PC-3 (cell line): ENCODE results near the gene HDC. TPM values are rescaled to one million over a fixed set of nuclear protein-coding genes. Genes with fewer than 3 reads are reported as not detected.

ENCODE experiments used
- ATAC-seq: fragments of 200-7000 bp; cut with Tn5 transposase; 2 replicates; pipeline ENCODE4 v1.9.1; 2020; ENCODE audit warnings: mild to moderate bottlenecking, moderate library complexity
- BruUV-seq: library from RNA; stranded (reverse); fragments of 400-500 nt; replicated peaks from 2 replicates; lab custom pipeline; 2021; lab: Mats Ljungman, UMichigan
- CTCF ChIA-PET: fragments of 300-600 bp; sonication (Branson Sonifier 250); formaldehyde crosslinking; loops from one replicate; lab custom pipeline; 2022; ENCODE audit warnings: antibody characterized with exemption; lab: Charles Lee
- POLR2A ChIA-PET: fragments of 300-600 bp; sonication (Branson Sonifier 250); formaldehyde crosslinking; loops from one replicate; lab custom pipeline; 2022; ENCODE audit warnings: antibody characterized with exemption; ENCODE audit not compliant: unreplicated experiment; lab: Charles Lee
- DNase-seq: peaks from one replicate; pipeline ENCODE4 v3.0.0-alpha.2; 2015
- H2AFZ ChIP-seq: fragments of 300-600 bp; sonication (generic); 2 replicates; pipeline ENCODE4 v1.6.0; 2016; ENCODE audit warnings: antibody characterized with exemption, low read length
- H3F3A ChIP-seq: fragments of 300-600 bp; sonication (generic); one replicate; pipeline ENCODE4 v1.6.0; 2017; ENCODE audit warnings: antibody characterized with exemption, low read length, control low read depth, mild to moderate bottlenecking; ENCODE audit not compliant: unreplicated experiment
- H3K27ac ChIP-seq: fragments of 300-600 bp; sonication (generic); 2 replicates; pipeline ENCODE4 v1.5.1; 2016; ENCODE audit warnings: mild to moderate bottlenecking, low read length
- H3K27me3 ChIP-seq: fragments of 300-600 bp; sonication (generic); 2 replicates; pipeline ENCODE4 v1.6.1; 2016; ENCODE audit warnings: low read length, mixed read lengths
- H3K36me3 ChIP-seq: fragments of 300-600 bp; sonication (generic); 2 replicates; pipeline ENCODE4 v1.6.1; 2016; ENCODE audit warnings: low read depth, mixed run types, low read length, mixed read lengths
- H3K4me1 ChIP-seq: fragments of 300-600 bp; sonication (generic); 2 replicates; pipeline ENCODE4 v1.5.1; 2016; ENCODE audit warnings: low read length; ENCODE audit not compliant: insufficient read depth
- H3K4me2 ChIP-seq: fragments of 300-600 bp; sonication (generic); 2 replicates; pipeline ENCODE4 v1.6.0; 2016; ENCODE audit warnings: low read length
- H3K4me3 ChIP-seq: fragments of 300-600 bp; sonication (generic); 2 replicates; pipeline ENCODE4 v1.5.1; 2016; ENCODE audit warnings: mild to moderate bottlenecking, low read length, mixed read lengths
- H3K79me2 ChIP-seq: fragments of 300-600 bp; sonication (generic); 2 replicates; pipeline ENCODE4 v1.6.1; 2017; ENCODE audit warnings: low read length, mixed read lengths
- H3K9ac ChIP-seq: fragments of 300-600 bp; sonication (generic); 2 replicates; pipeline ENCODE4 v1.6.0; 2016; ENCODE audit warnings: mild to moderate bottlenecking, low read length
- H3K9me2 ChIP-seq: fragments of 300-600 bp; sonication (generic); replicated peaks from 2 replicates; pipeline ENCODE4 v1.6.1; 2016; ENCODE audit warnings: mixed run types, low read length, mixed read lengths
- H3K9me3 ChIP-seq: fragments of 300-600 bp; sonication (generic); 2 replicates; pipeline ENCODE4 v1.6.1; 2016; ENCODE audit warnings: low read length, mixed read lengths
- H4K20me1 ChIP-seq: fragments of 300-600 bp; sonication (generic); 2 replicates; pipeline ENCODE4 v1.6.1; 2016; ENCODE audit warnings: low read length, mixed read lengths
- CTCF ChIP-seq: fragments of 300-600 bp; sonication (generic); conservative IDR thresholded peaks from 2 replicates; pipeline ENCODE4 v1.5.1; 2017; ENCODE audit warnings: antibody characterized with exemption, low read depth, mild to moderate bottlenecking, low read length
- EZH2 ChIP-seq: fragments of 300-600 bp; sonication (generic); IDR thresholded peaks from one replicate; pipeline ENCODE4 v1.6.1; 2017; ENCODE audit warnings: antibody characterized with exemption, mild to moderate bottlenecking, low read length; ENCODE audit not compliant: unreplicated experiment
- EZH2phosphoT487 ChIP-seq: fragments of 300-600 bp; sonication (generic); IDR thresholded peaks from 2 replicates; pipeline ENCODE4 v1.6.1; 2018; ENCODE audit warnings: mild to moderate bottlenecking, antibody characterized with exemption, low read length, borderline replicate concordance
- intact Hi-C: fragments of 100-400 bp; cut with micrococcal nuclease; formaldehyde crosslinking; loops from 2 replicates; pipeline ENCODE4 v1.9.0; 2023
- total RNA-seq: library from RNA; depleted of rRNA; stranded (reverse); fragments of >200 nt; gene quantifications from 2 replicates; pipeline ENCODE4 v1.2.3, GENCODE V29; 2014

HDC gene
- total RNA-seq, 1 experiment from 2014 or later: not detected

- Histone ChIP-seq H3K4me3 (no peak overlapping the region), H4K20me1 (no peaks in the 10 kb centered on the region), H3K79me2 (no peaks in the 10 kb centered on the region), H3F3A (no peaks in the 10 kb centered on the region), H3K9me3 (no peaks in the 10 kb centered on the region), H2AFZ (no peak overlapping the region), H3K36me3 (no peaks in the 10 kb centered on the region), H3K9me2 (no peaks in the 10 kb centered on the region), H3K9ac (no peak overlapping the region), H3K4me1 (peaks cover 25% of the 10 kb centered on the region), H3K27ac (no peak overlapping the region), H3K4me2 (no peak overlapping the region; the same call in 1 of the 2 replicates), H3K27me3 (no peaks in the 10 kb centered on the region)
- no peak for TF ChIP-seq EZH2
- CTCF ChIA-PET: no interaction called here
- intact Hi-C loops: no loop called here
- POLR2A ChIA-PET: no interaction called here
- DNase-seq: no peak
- ATAC-seq: no peak
- no TSS peak for BruUV-seq
Measured at GRCh38 chr15:50257332-50257731, 8.2 kb downstream of the HDC start.

GRCh38 chr15:50256188-50257041 lies 9.1 kb downstream of the HDC start:
- no peaks in the 10 kb centered on the region for H3K27me3 ChIP-seq
- ATAC-seq (peak; percentile 91), DNase-seq (peak; percentile 77)
- peak overlapping the region; percentile 45 for H3K4me2 ChIP-seq
- BruUV-seq: no TSS peak
- peaks cover 25% of the 10 kb centered on the region for H3K4me1 ChIP-seq
- intact Hi-C loops: no loop called here
- H3F3A ChIP-seq: no peaks in the 10 kb centered on the region
- H2AFZ ChIP-seq: no peak overlapping the region
- TF ChIP-seq EZH2phosphoT487 (no peak), CTCF (no peak), EZH2 (no peak)
- H3K4me3 ChIP-seq: no peak overlapping the region
- no peaks in the 10 kb centered on the region for H4K20me1 ChIP-seq
- ChIA-PET CTCF (no interaction called here), POLR2A (no interaction called here)
- peak overlapping the region; percentile 47 for H3K27ac ChIP-seq
- no peaks in the 10 kb centered on the region for H3K9me3 ChIP-seq
- no peaks in the 10 kb centered on the region for H3K36me3 ChIP-seq
- no peaks in the 10 kb centered on the region for H3K79me2 ChIP-seq
- no peak overlapping the region for H3K9ac ChIP-seq
- H3K9me2 ChIP-seq: no peaks in the 10 kb centered on the region

GRCh38 chr15:50252556-50252955 lies 13.0 kb downstream of the HDC start:
- CTCF ChIA-PET: no interaction called here

More at GRCh38 chr15:50252556-50252955, 13.0 kb downstream of the HDC start:
- TF ChIP-seq CTCF (no peak), EZH2 (no peak), EZH2phosphoT487 (no peak)
- ATAC-seq (no peak), DNase-seq (no peak)
- no peaks in the 10 kb centered on the region for H3K9me3 ChIP-seq
- H2AFZ ChIP-seq: no peak overlapping the region
- H3K4me2 ChIP-seq: no peak overlapping the region
- no peaks in the 10 kb centered on the region for H3K9me2 ChIP-seq
- no TSS peak for BruUV-seq
- no peaks in the 10 kb centered on the region for H3K36me3 ChIP-seq
- H3F3A ChIP-seq: no peaks in the 10 kb centered on the region
- H3K27ac ChIP-seq: no peak overlapping the region
- H3K4me1 ChIP-seq: peaks cover 18% of the 10 kb centered on the region
- no peaks in the 10 kb centered on the region for H3K27me3 ChIP-seq
- no peak overlapping the region for H3K4me3 ChIP-seq
- intact Hi-C loops: no loop called here
- no peak overlapping the region for H3K9ac ChIP-seq
- H3K79me2 ChIP-seq: no peaks in the 10 kb centered on the region
- H4K20me1 ChIP-seq: no peaks in the 10 kb centered on the region
- POLR2A ChIA-PET: no interaction called here
